Stimulated activated CD8-positive, alpha-beta memory T cell treated with anti-CD3 and anti-CD28 coated beads, Interleukin-4, amount 100 ng/mL, for 1 hour (primary cell): ENCODE data around the gene MBD3L3.
"Not testable (repeated sequence)": the region's sequence is repeated elsewhere in the genome, so short reads cannot be mapped to it uniquely, and the experiment has no call there.

Experiments
- DNase-seq, 2 donors: peaks; one replicate each; pipeline ENCODE4 v3.0.0-alpha.2; 2020; ENCODE audit warnings: low read depth in 2 of 2, low spot score in 1 of 2

Gene MBD3L3

DNA sequence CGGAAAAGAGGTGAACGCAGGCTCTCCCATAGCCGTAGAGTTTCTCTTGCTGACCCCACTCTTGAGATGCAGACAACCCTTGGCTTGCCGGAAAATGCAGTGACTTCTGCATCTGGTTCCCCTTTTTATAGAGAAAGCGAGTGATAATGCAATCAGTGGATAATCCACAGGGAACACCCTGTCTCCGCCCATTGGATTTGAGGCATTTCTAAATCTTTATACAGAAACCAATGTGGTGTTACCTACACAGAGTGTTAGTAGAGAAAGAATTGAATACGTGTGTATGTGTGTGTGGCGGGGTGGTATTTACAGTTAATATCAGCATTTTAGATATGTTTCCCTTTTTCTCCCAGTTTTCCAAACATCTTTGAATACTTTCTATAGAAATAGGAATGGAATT is at the start of gene MBD3L3:
Gene MBD3L3 (minus strand): TSS at position 101 of the 400 bp plus-strand sequence. CDS start 71 bp downstream, at position 30.
- not testable (repeated sequence) for DNase-seq

DNA sequence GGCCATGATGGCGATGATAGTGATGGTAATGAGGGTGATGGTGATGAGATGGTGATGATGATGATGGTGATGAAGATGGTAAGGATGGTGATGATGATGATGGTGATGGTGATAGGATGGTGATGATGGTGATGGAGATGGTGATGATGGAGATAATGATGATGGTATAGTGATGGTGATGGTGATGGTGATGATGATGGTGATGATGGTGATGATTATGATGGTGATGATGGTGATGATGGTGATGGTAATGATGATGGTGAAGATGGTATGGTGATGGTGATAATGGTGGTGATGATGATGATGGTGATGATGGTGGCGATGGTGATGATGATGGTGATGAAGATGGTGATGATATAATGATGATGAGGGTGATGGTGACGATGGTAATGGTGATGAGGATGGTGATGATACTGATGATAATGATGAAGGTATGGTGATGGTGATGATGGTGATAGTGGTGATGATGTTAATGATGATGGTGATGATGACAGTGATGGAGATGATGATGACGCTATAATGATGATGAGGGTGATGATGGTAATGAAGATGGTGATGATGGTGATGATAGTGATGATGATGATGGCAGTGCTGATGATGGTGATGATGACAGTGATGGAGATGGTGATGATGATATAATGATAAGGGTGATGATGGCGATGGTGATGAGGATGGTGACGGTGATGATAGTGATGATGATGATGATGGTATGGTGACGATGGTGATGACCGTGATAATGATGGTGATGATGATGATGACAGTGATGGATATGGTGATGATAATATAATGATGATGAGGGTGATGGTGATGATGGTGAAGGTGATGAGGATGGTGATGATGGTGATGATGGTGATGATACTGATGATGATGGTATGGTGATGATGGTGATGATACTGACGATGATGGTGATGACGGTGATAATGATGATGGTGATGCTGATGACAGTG is 48.5 kb upstream of the MBD3L3 start:
- DNase-seq: no peak

- DNase-seq: no peak
These were observed 46.4 kb upstream of the MBD3L3 start for GRCh38 chr19:7104747-7105447.

GRCh38 chr19:7101498-7102253 is 43.2 kb upstream of the MBD3L3 start:
- DNase-seq: no peak

DNA sequence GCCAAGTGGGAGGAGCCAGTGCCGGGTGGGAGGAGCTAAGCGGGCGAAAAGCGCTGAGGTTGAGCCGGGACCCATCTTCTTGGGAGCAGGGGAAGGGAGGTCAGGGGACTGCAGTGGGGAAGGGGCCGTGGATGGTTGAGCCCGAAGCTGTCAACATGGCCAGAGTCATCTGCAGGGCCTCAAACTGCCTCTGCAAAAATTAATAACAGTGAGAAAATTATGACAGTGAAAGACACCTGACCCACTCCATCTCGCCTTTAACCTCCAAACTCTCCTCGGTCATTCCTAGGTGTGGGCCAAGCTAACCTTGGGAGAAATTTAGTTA is 41.1 kb upstream of the MBD3L3 start:
- no peak for DNase-seq

DNA sequence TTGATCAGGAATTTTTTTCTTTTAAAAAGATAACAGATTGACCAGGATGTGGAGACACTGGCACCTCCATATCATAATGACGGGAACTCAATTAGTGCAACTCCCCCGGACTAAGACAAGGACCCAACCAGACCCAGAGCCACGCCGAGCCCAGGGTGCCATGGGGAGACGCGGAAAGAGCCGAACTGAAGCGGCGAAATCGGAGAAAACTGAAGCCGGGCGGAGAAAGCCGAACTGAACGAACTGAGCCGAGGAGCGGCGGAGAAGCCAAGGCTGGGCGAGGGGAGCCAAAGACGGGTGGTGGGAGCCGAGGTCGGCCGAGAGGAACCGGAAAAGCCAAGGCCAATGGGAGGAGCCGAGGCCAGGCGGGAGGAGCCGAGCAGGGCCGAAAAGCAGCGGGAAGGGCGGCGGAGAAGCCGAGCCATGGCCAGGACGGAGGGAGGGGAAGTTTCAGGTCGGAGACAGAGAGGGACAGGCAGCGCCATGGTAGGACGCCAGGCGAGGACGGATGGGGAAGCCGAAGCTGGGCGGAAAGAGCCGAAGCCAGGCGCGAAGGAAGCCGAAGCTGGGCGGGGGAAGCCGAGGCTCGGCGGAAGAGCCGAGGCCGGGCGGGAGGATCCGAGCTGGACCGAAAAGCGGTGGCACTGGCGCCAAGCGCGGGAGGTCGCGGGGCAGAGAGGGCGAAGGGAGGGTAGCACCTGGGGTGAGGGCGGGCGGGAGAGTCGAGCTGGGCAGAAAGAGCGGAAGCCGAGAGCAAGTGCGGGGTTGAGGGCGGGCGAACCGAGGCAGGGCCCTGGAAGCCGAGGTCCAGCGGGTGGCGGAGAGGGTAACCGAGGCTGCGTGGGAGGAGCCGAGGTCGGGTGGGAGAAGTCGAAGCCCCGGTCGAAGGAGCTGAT is 40.5 kb upstream of the MBD3L3 start:
- peak; percentile 62 to 72 for DNase-seq

DNA sequence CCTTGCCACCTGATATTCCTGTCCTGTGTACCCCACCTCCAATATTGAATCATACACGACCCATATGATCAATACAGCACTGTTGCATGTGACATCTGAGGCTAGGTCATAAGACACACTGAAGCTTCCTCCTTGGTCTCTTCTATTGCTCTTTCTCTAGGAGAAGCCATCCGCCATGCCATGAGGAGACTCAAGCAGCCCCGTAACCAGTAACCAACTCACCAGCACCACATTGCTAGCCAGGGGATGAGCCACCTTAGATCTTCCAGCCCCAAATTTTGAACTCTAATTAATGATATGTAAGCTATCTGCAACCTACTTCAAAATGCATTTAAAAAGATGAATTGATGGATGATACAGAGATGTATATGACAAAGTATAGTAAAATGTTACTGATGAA is 39.6 kb upstream of the MBD3L3 start:
- DNase-seq: no peak

DNA sequence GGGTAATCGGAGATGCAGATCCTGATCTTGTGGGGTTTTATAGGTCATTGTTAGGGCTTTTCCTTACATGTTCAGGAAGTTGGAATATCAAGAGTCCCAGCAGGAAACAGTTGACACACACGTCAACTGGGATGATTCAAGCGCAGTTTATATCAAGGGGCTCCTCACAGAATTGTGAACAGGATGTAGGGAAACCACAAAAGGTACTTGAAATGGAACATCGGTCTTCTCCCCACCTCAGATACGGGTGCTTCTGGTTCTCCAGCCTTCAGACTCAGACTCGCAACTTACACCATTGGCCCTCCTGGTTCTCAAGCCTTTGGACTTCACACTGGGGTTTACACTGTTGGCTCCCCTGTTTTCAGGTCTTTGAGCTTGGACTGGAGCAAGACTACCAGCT is 30.5 kb upstream of the MBD3L3 start:
- no peak for DNase-seq

DNA sequence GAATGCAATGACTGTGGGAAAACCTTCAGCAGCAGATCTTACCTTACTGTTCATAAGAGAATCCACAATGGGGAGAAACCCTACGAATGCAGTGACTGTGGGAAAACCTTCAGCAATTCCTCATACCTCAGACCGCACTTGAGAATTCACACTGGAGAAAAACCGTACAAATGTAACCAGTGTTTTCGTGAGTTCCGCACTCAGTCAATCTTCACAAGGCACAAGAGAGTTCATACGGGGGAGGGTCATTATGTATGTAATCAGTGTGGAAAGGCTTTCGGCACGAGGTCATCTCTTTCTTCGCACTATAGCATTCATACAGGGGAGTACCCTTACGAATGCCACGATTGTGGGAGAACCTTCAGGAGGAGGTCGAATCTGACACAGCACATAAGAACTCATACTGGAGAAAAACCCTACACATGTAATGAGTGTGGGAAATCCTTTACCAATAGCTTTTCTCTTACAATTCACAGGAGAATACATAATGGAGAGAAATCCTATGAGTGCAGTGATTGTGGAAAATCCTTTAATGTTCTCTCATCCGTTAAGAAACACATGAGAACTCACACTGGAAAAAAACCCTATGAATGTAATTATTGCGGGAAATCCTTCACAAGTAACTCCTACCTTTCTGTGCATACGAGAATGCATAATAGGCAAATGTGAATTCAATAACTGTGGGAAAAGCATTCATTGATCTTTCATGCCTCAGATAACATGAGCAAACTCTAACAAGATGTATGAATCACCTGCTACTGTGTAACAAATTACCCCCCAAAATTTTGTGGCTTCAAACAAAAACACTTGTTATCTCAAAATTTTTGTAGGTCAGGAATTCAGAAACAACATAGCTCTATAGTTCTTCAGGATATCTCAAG is 24.8 kb upstream of the MBD3L3 start:
- no peak for DNase-seq

- DNase-seq: no peak
These were observed 19.5 kb upstream of the MBD3L3 start for GRCh38 chr19:7078008-7078407.

DNA sequence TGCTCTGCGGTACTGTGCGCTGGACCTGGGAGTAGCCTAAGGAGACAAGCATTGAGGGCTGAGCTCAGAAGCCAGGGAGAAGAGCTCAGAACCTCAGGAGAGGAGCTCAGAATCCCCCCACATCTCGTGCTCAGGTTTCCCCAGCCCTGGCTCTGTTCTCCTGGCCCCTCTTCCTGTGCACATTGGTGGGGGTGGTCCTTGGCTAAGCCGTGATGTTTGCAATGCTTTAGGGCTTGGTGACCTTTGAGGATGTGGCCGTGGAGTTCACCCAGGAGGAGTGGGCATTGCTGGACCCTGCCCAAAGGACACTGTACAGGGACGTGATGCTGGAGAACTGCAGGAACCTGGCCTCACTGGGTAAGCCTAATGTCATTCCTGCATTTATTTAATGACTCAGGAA is 17.7 kb upstream of the MBD3L3 start:
- DNase-seq: no peak

GRCh38 chr19:7074705-7075282 is 16.3 kb upstream of the MBD3L3 start:
- DNase-seq: no peak

- no peak for DNase-seq
These were observed 14.1 kb upstream of the MBD3L3 start for GRCh38 chr19:7072541-7072940.

- no peak for DNase-seq
These were observed 11.4 kb upstream of the MBD3L3 start for GRCh38 chr19:7069904-7070226.

GRCh38 chr19:7069042-7069903 is 10.8 kb upstream of the MBD3L3 start, which contains the start of gene ZNF557:
TSS of gene ZNF557 (plus strand) at chr19:7069703. CDS start at chr19:7075075, 5,372 bp downstream.
- DNase-seq: peak; percentile 97 to 99

DNA sequence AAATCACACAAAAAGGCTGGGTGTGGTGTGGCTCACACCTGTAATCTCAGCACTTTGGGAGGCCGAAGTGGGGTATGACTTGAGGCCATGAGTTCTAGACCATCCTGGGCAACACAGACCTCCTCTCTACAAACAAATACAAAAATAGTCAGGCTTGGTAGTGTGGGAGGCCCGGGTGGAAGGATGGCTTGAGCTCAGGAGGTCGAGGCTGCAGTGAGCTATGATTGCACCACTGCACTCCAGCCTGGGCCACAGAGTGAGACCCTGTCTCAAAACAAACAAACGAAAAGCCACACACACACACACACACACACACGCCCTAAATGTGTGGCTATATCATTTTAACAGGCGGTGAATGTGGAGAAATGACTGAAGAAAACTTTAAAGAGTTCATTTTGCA is 10.1 kb upstream of the MBD3L3 start:
- DNase-seq: no peak

GRCh38 chr19:7067716-7068115 is 9.2 kb upstream of the MBD3L3 start:
- DNase-seq: no peak

GRCh38 chr19:7067122-7067521 is 8.6 kb upstream of the MBD3L3 start:
- DNase-seq: not testable (repeated sequence)
